H9 (cell line): ENCODE measurements around the gene PJA2. TPM values are rescaled to one million over a fixed set of nuclear protein-coding genes. Genes with fewer than 3 reads are reported as not detected.

Experiments used
- DNase-seq: peaks from one replicate; pipeline ENCODE4 v3.0.0-alpha.2; 2017
- H2AFZ ChIP-seq: one replicate; pipeline ENCODE4 v1.6.1; 2013; ENCODE audit warnings: mild to moderate bottlenecking, low read length, control low read depth, moderate library complexity
- H2AK5ac ChIP-seq: 2 replicates; pipeline ENCODE4 v1.6.1; 2013; ENCODE audit warnings: low read length, control low read depth, mixed read lengths; ENCODE audit not compliant: insufficient read length
- H2BK120ac ChIP-seq: one replicate; pipeline ENCODE4 v1.6.1; 2013; ENCODE audit warnings: low read depth, mild to moderate bottlenecking, low read length, control low read depth, inconsistent platforms; ENCODE audit not compliant: poor library complexity, severe bottlenecking
- H2BK12ac ChIP-seq: 2 replicates; pipeline ENCODE4 v1.6.1; 2013; ENCODE audit warnings: low read length, control low read depth, mixed read lengths, low read depth; ENCODE audit not compliant: insufficient read length
- H2BK15ac ChIP-seq: 2 replicates; pipeline ENCODE4 v1.6.1; 2013; ENCODE audit warnings: low read depth, low read length, control low read depth
- H2BK20ac ChIP-seq: one replicate; pipeline ENCODE4 v1.6.1; 2013; ENCODE audit warnings: low read depth, mild to moderate bottlenecking, low read length, control low read depth, inconsistent platforms; ENCODE audit not compliant: poor library complexity, severe bottlenecking
- H2BK5ac ChIP-seq: 2 replicates; pipeline ENCODE4 v1.6.1; 2013; ENCODE audit warnings: low read length, control low read depth, mixed read lengths; ENCODE audit not compliant: insufficient read length
- H3K14ac ChIP-seq: 2 replicates; pipeline ENCODE4 v1.6.1; 2013; ENCODE audit warnings: low read length, control low read depth; ENCODE audit not compliant: insufficient read depth
- H3K18ac ChIP-seq: 2 replicates; pipeline ENCODE4 v1.6.1; 2013; ENCODE audit warnings: low read depth, mild to moderate bottlenecking, mixed read lengths, low read length, control low read depth; ENCODE audit not compliant: insufficient read length
- H3K23ac ChIP-seq: 2 replicates; pipeline ENCODE4 v1.6.1; 2013; ENCODE audit warnings: low read length, control low read depth, mixed read lengths, low read depth; ENCODE audit not compliant: insufficient read length
- H3K23me2 ChIP-seq: 2 replicates; pipeline ENCODE4 v1.6.1; 2013; ENCODE audit warnings: low read depth, mild to moderate bottlenecking, mixed read lengths, low read length, control low read depth; ENCODE audit not compliant: insufficient read length, poor library complexity, severe bottlenecking
- H3K27ac ChIP-seq: 2 replicates; pipeline ENCODE4 v1.5.1; 2013; ENCODE audit warnings: low read length, control low read depth, mixed read lengths, low read depth; ENCODE audit not compliant: insufficient read length
- H3K27me3 ChIP-seq: 2 replicates; pipeline ENCODE4 v1.6.1; 2013; ENCODE audit warnings: low read length, control low read depth, inconsistent platforms; ENCODE audit not compliant: insufficient read depth
- H3K4ac ChIP-seq: 2 replicates; pipeline ENCODE4 v1.6.1; 2013; ENCODE audit warnings: low read depth, mild to moderate bottlenecking, control low read depth, inconsistent platforms, low read length, moderate library complexity
- H3K4me1 ChIP-seq: 2 replicates; pipeline ENCODE4 v1.6.1; 2013; ENCODE audit warnings: low read length, control low read depth, inconsistent platforms; ENCODE audit not compliant: insufficient read depth
- H3K4me2 ChIP-seq: 2 replicates; pipeline ENCODE4 v1.6.1; 2013; ENCODE audit warnings: low read length, control low read depth, mixed read lengths; ENCODE audit not compliant: insufficient read length, insufficient read depth
- H3K56ac ChIP-seq: 2 replicates; pipeline ENCODE4 v1.6.1; 2013; ENCODE audit warnings: low read depth, mild to moderate bottlenecking, mixed read lengths, low read length, control low read depth; ENCODE audit not compliant: insufficient read length
- H3K79me1 ChIP-seq: 2 replicates; pipeline ENCODE4 v1.6.1; 2013; ENCODE audit warnings: low read depth, mild to moderate bottlenecking, moderate library complexity, low read length, control low read depth, inconsistent platforms; ENCODE audit not compliant: insufficient read depth, poor library complexity, severe bottlenecking
- H3K79me2 ChIP-seq: 2 replicates; pipeline ENCODE4 v1.6.1; 2013; ENCODE audit warnings: low read length, control low read depth, inconsistent platforms; ENCODE audit not compliant: insufficient read depth
- H3K9ac ChIP-seq: 2 replicates; pipeline ENCODE4 v1.6.1; 2013; ENCODE audit warnings: low read length, control low read depth, mixed read lengths; ENCODE audit not compliant: insufficient read length; ENCODE audit errors: extremely low read depth
- H3K9me3 ChIP-seq: one replicate; pipeline ENCODE4 v1.6.1; 2013; ENCODE audit warnings: low read depth, low read length, inconsistent platforms; ENCODE audit not compliant: control insufficient read depth
- H3T11ph ChIP-seq: one replicate; pipeline ENCODE4 v1.6.1; 2013; ENCODE audit warnings: mild to moderate bottlenecking, low read length, control low read depth, inconsistent platforms
- H4K20me1 ChIP-seq: one replicate; pipeline ENCODE4 v1.6.1; 2013; ENCODE audit not compliant: control insufficient read depth, insufficient read length, insufficient read depth
- H4K5ac ChIP-seq: 2 replicates; pipeline ENCODE4 v1.6.1; 2013; ENCODE audit warnings: low read depth, mild to moderate bottlenecking, mixed read lengths, low read length, control low read depth; ENCODE audit not compliant: insufficient read length
- H4K8ac ChIP-seq: replicated peaks from 2 replicates; pipeline ENCODE4 v1.6.1; 2013; ENCODE audit warnings: low read length, control low read depth, mixed read lengths, low read depth; ENCODE audit not compliant: insufficient read length
- H4K91ac ChIP-seq: 2 replicates; pipeline ENCODE4 v1.6.1; 2013; ENCODE audit warnings: low read depth, mild to moderate bottlenecking, moderate library complexity, mixed read lengths, low read length, control low read depth; ENCODE audit not compliant: insufficient read length
- H3K27ac Mint-ChIP-seq, 3 experiments: 2 replicates in 2 of 3; 3 replicates in 1 of 3; pipeline ENCODE4 v1.8.0; 2020 to 2021; ENCODE audit warnings: mixed read lengths in 3 of 3, mild to moderate bottlenecking in 1 of 3, moderate library complexity in 1 of 3
- H3K27me3 Mint-ChIP-seq: 2 replicates; pipeline ENCODE4 v1.8.0; 2021; ENCODE audit warnings: low read depth, mild to moderate bottlenecking, moderate library complexity, mixed read lengths
- H3K36me3 Mint-ChIP-seq, 3 experiments: 2 replicates in 2 of 3; 3 replicates in 1 of 3; pipeline ENCODE4 v1.8.0; 2020 to 2021; ENCODE audit warnings: low read depth in 3 of 3, mixed read lengths in 3 of 3; ENCODE audit not compliant: insufficient read depth in 1 of 3
- H3K4me1 Mint-ChIP-seq, 2 experiments: 2 replicates each; pipeline ENCODE4 v1.8.0; 2020; ENCODE audit warnings: mixed read lengths in 2 of 2
- H3K4me3 Mint-ChIP-seq, 2 experiments: 2 replicates in 1 of 2; 3 replicates in 1 of 2; pipeline ENCODE4 v1.8.0; 2020 to 2021; ENCODE audit warnings: mild to moderate bottlenecking in 2 of 2, mixed read lengths in 2 of 2, moderate library complexity in 1 of 2
- H3K9me3 Mint-ChIP-seq, 2 experiments: 2 replicates in 1 of 2; 3 replicates in 1 of 2; pipeline ENCODE4 v1.8.0; 2020; ENCODE audit warnings: mild to moderate bottlenecking in 2 of 2, mixed read lengths in 2 of 2, moderate library complexity in 1 of 2
- CTCF ChIP-seq: fragments of 200-600 bp; sonication (generic); conservative IDR thresholded peaks from 3 replicates; pipeline ENCODE4 v1.8.0; 2021; ENCODE audit warnings: antibody characterized with exemption, mild to moderate bottlenecking
- WGBS: extraction: QIAGEN DNeasy Blood & Tissue Kit; methylation state at CpG from one replicate; pipeline ENCODE4 v1.1.7; 2013; ENCODE audit warnings: missing lambda C conversion rate, low lambda C conversion rate, mixed read lengths; ENCODE audit not compliant: insufficient read length; ENCODE audit errors: extremely low coverage; 5-methylcytosine and 5-hydroxymethylcytosine counted together
- total RNA-seq: library from RNA; stranded (reverse); gene quantifications from 2 replicates; pipeline ENCODE4 v1.2.1, GENCODE V29; 2021

PJA2 gene
- total RNA-seq, 1 experiment from 2014 or later, result 41.5 TPM

GRCh38 chr5:109327570-109327969, 82.2 kb downstream of the PJA2 start:
- no peak overlapping the region for H3K56ac ChIP-seq
- H3K9me3 ChIP-seq, result no peaks in the 10 kb centered on the region
- H2AK5ac ChIP-seq, result no peak overlapping the region
- Mint-ChIP-seq H3K4me1 (peaks cover 8 to 14% of the 10 kb centered on the region in 2 experiments), H3K27ac (no peak overlapping the region), H3K36me3 (no peaks in the 10 kb centered on the region), H3K27me3 (no peaks in the 10 kb centered on the region), H3K4me3 (no peak overlapping the region), H3K9me3 (no peaks in the 10 kb centered on the region)
- H3K23me2 ChIP-seq, result no peaks in the 10 kb centered on the region
- no peak overlapping the region for H3K4ac ChIP-seq
- no peaks in the 10 kb centered on the region for H3K79me1 ChIP-seq
- H3K27ac ChIP-seq, result no peak overlapping the region
- no peak overlapping the region for H2BK120ac ChIP-seq
- WGBS, result no CpG with 5 or more reads among the region's 3 CpGs
- no peak for DNase-seq
- no peak overlapping the region for H3K23ac ChIP-seq
- no peak overlapping the region for H2BK20ac ChIP-seq
- no peak overlapping the region for H2BK12ac ChIP-seq
- H3K14ac ChIP-seq, result no peak overlapping the region
- H3T11ph ChIP-seq, result no peak overlapping the region
- H4K5ac ChIP-seq, result no peak overlapping the region
- H3K18ac ChIP-seq, result no peak overlapping the region
- no peak overlapping the region for H3K4me2 ChIP-seq
- H4K8ac ChIP-seq, result no peak overlapping the region
- no peak overlapping the region for H3K9ac ChIP-seq
- no peak for TF ChIP-seq CTCF
- no peak overlapping the region for H2BK5ac ChIP-seq
- H2AFZ ChIP-seq, result no peak overlapping the region
- H2BK15ac ChIP-seq, result no peak overlapping the region
- no peaks in the 10 kb centered on the region for H3K4me1 ChIP-seq
- H3K79me2 ChIP-seq, result no peaks in the 10 kb centered on the region
- no peaks in the 10 kb centered on the region for H4K20me1 ChIP-seq
- H3K27me3 ChIP-seq, result no peaks in the 10 kb centered on the region
- no peak overlapping the region for H4K91ac ChIP-seq
